ENCODE measurements around the gene MYH6.
"Not testable (repeated sequence)": the region's sequence is repeated elsewhere in the genome, so short reads cannot be mapped to it uniquely, and the experiment has no call there.

Gene MYH6

GRCh38 chr14:23407516-23408306, at the start of gene MYH6:
TSS of gene MYH6 (minus strand) at chr14:23408273. CDS start at chr14:23407223, 1,050 bp downstream.
- no peak for DNase-seq

GRCh38 chr14:23456883-23457586, 49.0 kb upstream of the MYH6 start:
- DNase-seq = not testable (repeated sequence)

- DNase-seq = no peak
Observed at GRCh38 chr14:23454445-23454856, 46.4 kb upstream of the MYH6 start.

DNA sequence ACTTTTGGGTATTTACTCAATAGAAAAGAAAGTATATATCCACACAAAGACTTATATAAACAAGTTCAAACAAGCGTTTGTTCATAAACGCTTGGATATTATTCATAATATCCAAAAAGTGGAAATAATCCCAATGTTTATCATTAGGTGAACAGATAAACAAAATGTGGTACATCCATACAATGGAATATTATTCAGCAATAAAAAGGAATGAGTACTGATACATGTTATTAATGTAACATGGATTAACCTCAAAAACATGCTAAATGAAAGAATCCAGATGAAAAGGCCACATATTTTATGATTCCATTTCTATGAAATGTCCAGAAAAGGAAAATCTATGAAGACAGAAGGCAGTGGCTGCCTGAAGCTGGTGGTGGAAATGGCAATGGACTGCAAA, 44.2 kb upstream of the MYH6 start:
- DNase-seq = no peak

DNA sequence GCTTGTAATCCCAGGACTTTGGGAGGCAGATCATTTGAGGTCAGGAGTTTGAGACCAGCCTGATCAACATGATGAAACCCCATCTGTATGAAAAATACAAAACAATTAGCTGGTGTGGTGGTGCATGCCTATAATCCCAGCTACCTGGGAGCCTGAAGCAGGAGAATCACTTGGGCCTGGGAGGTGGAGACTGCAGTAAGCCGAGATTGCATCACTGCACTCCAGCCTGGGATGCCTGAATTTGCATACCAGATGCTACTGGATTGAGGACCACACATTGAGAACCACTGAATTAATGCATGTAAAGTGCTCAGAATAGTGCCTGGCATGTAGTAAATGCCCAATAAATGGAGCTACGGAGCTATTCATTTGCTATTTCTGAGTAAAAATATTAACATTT, 42.3 kb upstream of the MYH6 start:
- DNase-seq = no peak

- DNase-seq = no peak
Observed at GRCh38 chr14:23449314-23449713, 41.2 kb upstream of the MYH6 start.

GRCh38 chr14:23447361-23448350, 39.6 kb upstream of the MYH6 start:
- no peak for DNase-seq

- DNase-seq = no peak
Observed at GRCh38 chr14:23446291-23446851, 38.3 kb upstream of the MYH6 start.

DNA sequence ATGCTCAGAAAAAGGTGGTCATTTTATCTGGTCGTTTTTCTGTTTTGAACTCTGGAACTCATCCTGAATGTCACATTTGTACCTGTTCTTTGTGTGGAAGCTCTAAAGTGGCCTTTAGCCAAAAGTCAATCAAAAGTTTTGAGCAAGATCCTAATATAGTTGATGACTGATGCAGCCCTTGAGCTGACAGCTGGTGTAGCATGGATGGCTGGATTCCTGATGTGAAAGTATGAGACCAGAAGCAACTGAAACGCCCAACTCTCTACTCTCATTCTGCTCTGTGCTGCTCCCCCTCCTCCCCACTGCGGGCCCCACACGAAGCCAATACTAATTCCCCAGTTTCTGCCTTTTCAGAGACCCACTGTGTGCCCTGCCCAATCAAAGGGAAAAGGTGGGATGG, 37.7 kb upstream of the MYH6 start:
- no peak for DNase-seq

GRCh38 chr14:23444314-23444713, 36.2 kb upstream of the MYH6 start:
- no peak for DNase-seq

DNA sequence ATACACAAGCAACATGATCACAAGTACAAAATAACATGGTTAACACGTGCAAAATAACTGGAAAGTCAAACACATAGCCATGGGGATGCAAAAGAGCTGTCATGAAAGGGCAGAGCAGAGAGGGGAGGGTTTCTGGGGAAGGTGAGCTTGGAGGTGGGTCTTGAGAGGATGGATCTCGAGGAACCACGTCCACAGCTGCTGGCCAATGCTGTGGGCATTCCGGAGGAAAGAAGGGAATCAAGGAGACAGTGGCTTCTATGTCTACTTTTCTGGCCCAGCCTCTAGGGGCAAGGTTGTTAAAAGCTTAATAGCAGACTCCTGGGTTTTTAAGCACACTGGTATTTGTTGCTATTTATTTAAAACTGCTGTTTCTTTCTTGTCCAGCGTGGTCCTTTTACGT, 35.8 kb upstream of the MYH6 start:
- no peak for DNase-seq

- DNase-seq = no peak
Observed at GRCh38 chr14:23443411-23443812, 35.3 kb upstream of the MYH6 start.

DNA sequence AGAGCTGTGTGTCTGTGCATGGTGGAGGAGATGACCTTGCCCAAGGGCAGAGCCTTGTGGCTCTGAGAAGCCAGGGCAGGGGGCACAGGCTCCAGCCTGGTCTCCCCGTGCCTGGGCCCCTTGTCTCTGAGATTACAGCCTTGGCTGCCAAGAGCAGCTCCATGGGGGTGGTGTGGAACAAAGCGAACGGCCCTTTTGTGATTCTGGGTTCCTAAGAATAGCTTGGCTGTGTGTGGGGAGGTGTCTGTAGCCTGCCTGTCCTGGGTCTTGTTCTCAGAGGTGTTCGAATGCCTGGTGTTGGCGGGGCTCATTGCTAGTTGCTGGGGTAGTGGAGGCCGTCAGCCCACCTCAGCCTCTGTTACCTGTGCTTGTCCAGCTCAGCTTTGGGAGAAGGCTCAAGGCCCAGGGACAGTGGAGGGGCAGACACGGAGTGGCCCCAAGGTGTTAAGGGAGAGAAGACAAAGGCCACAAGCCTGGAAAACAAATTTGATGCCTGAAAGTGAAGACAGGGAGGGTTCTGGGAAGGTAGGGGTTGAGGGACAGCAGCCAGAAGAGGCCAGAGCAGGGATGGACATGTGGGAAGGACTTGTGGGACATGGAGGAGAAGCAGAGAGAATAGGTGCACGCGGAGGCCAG, 34.8 kb upstream of the MYH6 start:
- no peak for DNase-seq

- no peak for DNase-seq
Observed at GRCh38 chr14:23441076-23441475, 33.0 kb upstream of the MYH6 start.

- no peak for DNase-seq
Observed at GRCh38 chr14:23439107-23439835, 31.2 kb upstream of the MYH6 start.

GRCh38 chr14:23438101-23438971, 30.3 kb upstream of the MYH6 start:
- DNase-seq = no peak

DNA sequence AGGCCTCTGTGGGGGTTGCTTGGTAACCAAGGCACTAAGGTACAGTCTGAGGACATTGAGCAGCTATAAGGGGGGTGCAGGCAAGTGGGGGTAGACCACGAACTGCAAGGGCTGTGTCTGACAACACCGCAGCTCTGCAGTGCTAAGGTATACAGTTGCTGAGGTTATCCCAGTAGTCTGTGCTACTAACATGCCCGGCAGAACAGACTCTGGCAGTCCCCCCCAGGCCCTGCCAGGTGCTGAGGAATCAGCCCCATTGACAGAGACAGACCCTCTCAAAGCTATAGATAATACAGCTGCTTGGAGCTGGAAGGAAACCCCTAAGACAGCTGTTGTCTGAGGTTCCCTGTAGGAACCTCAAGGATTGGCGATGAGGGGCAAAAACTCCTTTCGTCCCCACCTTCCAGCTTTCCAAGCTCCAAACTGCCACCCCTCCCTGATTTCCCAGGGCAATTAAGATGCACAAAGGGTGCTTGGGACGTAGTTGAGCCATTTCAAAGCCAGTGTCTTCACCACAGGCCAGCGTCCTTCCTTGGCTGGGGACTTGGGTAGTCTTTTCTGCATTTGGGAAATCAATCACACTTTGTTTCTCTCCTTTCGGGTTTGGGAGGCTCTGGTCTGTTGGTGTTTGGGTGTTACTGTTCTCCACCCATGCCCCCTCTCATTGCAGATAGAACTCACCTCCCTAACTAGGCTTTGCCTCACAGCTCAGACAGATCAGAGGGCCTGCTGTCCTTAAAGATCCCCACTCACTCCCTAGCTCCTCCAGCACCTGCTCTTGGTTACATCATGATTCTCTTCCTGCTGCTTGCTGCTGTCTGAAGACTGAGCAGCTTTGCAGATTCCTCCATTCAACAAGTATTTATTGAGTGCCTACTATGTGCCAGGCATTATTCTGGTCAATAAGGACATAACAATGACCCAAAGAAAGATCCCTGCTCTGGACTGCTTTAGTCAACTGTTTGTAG, 29.3 kb upstream of the MYH6 start:
- no peak for DNase-seq

DNA sequence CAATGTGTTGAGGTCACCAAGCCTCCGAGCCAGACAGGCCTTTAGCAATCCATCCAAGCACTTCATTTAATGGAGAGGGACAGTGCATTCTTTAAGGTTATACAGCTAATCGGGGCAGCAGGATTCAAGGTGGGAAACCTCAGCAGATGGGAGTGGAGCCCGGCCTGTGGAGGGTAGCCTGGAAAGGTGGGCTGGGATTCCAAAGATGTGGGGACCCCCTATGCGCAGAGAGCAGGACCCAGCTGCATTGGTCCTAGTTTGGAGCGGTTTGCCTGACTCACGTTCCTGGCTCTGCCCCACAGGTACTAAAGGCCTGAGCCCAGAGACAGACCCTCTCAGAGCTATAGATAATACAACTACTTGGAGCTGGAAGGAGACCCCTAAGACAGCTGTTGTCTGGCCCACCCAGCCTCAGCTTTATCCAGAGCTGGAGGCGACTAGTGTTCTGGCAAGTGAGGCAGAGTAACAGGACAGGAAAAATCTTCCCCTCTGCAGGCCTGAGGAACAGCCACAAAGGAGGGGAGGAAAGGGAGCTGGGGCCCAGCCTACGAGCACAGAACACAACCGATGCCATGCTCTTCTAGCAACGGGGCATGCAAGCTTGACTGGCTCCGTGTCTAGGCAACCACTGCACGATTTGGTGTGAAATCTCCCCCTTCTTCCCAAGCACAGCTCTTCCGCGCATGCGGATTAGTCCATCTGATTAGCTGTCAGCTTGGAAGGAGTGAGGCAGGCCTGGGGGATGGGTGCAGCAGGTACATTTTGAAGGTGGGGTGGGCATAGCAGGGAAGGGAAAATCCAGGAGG, 28.5 kb upstream of the MYH6 start:
- DNase-seq = no peak

Measured in stimulated activated CD4-positive, alpha-beta T cell treated with anti-CD3 and anti-CD28 coated beads, Interleukin-4, amount 100 ng/mL, for 24 hours (primary cell).